HG02588 (cell line): ENCODE data around the gene REXO4.
"Not testable (repeated sequence)": the region's sequence is repeated elsewhere in the genome, so short reads cannot be mapped to it uniquely, and the experiment has no call there.

Source experiments
- ATAC-seq: cut with Tn5 transposase; IDR thresholded peaks from one replicate; pipeline ENCODE4 v1.9.1; 2021; ENCODE audit warnings: mild to moderate bottlenecking, moderate library complexity; ENCODE audit not compliant: unreplicated experiment

Gene REXO4

GRCh38 chr9:133390713-133391112 lies 27.1 kb downstream of the REXO4 start:
- ATAC-seq: no peak

GRCh38 chr9:133389562-133389961 lies 28.2 kb downstream of the REXO4 start:
- ATAC-seq: no peak

- no peak for ATAC-seq
Observed at GRCh38 chr9:133389025-133389557, 28.7 kb downstream of the REXO4 start.

- no peak for ATAC-seq
Observed at GRCh38 chr9:133387680-133388079, 30.1 kb downstream of the REXO4 start.

GRCh38 chr9:133386338-133386737 lies 31.5 kb downstream of the REXO4 start:
- ATAC-seq: no peak

GRCh38 chr9:133385452-133385851 lies 32.4 kb downstream of the REXO4 start:
- no peak for ATAC-seq

- ATAC-seq: no peak
Observed at GRCh38 chr9:133384736-133385321, 33.0 kb downstream of the REXO4 start.

GRCh38 chr9:133383438-133383837 lies 34.4 kb downstream of the REXO4 start:
- no peak for ATAC-seq

- no peak for ATAC-seq
Observed at GRCh38 chr9:133382507-133383141, 35.2 kb downstream of the REXO4 start.

GRCh38 chr9:133380734-133381133 lies 37.1 kb downstream of the REXO4 start:
- ATAC-seq: no peak

- no peak for ATAC-seq
Observed at GRCh38 chr9:133379153-133380086, 38.4 kb downstream of the REXO4 start.

GRCh38 chr9:133378408-133378962 lies 39.3 kb downstream of the REXO4 start:
- ATAC-seq: no peak

- ATAC-seq: no peak
Observed at GRCh38 chr9:133377721-133378216, 40.0 kb downstream of the REXO4 start.

GRCh38 chr9:133377280-133377679 lies 40.5 kb downstream of the REXO4 start:
- not testable (repeated sequence) for ATAC-seq

- peak; percentile 88 for ATAC-seq
Observed at GRCh38 chr9:133375724-133376654, 41.8 kb downstream of the REXO4 start, which contains the start of the genes STKLD1 and SURF4. Gene STKLD1, plus strand, starts transcription at chr9:133376366. Its CDS starts 108 bp downstream, at chr9:133376474. Gene SURF4, minus strand, starts transcription at chr9:133376060. Its CDS starts 91 bp downstream, at chr9:133375969.

- no peak for ATAC-seq
Observed at GRCh38 chr9:133375116-133375723, 42.6 kb downstream of the REXO4 start.

GRCh38 chr9:133374612-133375115 lies 43.1 kb downstream of the REXO4 start:
- ATAC-seq: no peak

GRCh38 chr9:133372144-133372543 lies 45.7 kb downstream of the REXO4 start:
- ATAC-seq: no peak

GRCh38 chr9:133371261-133371711 lies 46.5 kb downstream of the REXO4 start:
- no peak for ATAC-seq
